ENCODE measurements around the gene EIF5AL1.

EIF5AL1 gene

DNA sequence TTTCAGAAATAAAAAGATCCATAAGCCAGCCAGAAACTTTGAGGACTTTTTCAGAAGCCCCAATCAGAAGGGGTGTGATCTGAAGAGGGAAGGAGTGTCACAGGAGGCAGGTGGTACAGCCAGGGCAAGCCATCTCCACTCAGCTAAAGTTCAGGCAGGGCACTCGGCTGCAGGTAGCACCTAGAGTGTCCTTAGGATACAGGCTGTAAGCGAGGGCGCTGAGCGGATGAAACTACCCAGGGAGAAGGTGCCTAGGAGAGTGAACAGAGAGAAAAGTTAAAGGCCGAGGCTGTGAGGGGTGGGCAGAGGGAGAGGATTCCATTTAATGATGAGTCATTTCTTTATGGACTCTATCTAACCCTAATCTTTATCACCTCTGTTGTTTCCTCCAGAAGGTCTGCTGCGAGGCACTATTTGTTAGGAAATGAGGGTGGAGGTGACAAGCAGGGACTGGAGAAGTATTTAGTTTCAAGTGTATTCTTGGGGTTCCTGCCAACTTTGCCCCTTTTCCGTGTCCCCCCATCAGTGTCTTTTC lies 37.1 kb upstream of the EIF5AL1 start:
- TF ChIP-seq, protein P1, sequence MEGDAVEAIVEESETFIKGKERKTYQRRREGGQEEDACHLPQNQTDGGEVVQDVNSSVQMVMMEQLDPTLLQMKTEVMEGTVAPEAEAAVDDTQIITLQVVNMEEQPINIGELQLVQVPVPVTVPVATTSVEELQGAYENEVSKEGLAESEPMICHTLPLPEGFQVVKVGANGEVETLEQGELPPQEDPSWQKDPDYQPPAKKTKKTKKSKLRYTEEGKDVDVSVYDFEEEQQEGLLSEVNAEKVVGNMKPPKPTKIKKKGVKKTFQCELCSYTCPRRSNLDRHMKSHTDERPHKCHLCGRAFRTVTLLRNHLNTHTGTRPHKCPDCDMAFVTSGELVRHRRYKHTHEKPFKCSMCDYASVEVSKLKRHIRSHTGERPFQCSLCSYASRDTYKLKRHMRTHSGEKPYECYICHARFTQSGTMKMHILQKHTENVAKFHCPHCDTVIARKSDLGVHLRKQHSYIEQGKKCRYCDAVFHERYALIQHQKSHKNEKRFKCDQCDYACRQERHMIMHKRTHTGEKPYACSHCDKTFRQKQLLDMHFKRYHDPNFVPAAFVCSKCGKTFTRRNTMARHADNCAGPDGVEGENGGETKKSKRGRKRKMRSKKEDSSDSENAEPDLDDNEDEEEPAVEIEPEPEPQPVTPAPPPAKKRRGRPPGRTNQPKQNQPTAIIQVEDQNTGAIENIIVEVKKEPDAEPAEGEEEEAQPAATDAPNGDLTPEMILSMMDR (IDR thresholded peaks at IDR 0.05; ENCODE audit: insufficient read depth, low read length, poor library complexity, severe bottlenecking), result no peak
- no peak for TF ChIP-seq EZH2phosphoT487 (conservative IDR thresholded peaks at IDR 0.05; ENCODE audit: low read length)
- Histone ChIP-seq H3K9me2 (replicated peaks; ENCODE audit: insufficient read depth, low read length) (no peaks in the 10 kb centered on the region), H3K9me3 (ENCODE audit: insufficient read depth, low read length) (no peaks in the 10 kb centered on the region), H3K4me3 (ENCODE audit: insufficient read depth, low read length, poor library complexity, severe bottlenecking) (no peak overlapping the region), H3K27me3 (ENCODE audit: low read length) (no peaks in the 10 kb centered on the region; the same call in 1 of the 2 replicates), H3K9ac (ENCODE audit: low read length) (no peak overlapping the region), H3K27ac (ENCODE audit: low read depth, low read length) (no peak overlapping the region), H3F3A (ENCODE audit: insufficient read depth) (no peaks in the 10 kb centered on the region), H3K79me2 (ENCODE audit: insufficient read depth, low read length) (no peaks in the 10 kb centered on the region), H4K20me1 (ENCODE audit: low read depth, low read length) (no peaks in the 10 kb centered on the region), H3K36me3 (ENCODE audit: low read length) (no peaks in the 10 kb centered on the region), H3K4me2 (ENCODE audit: low read depth, low read length, poor library complexity, severe bottlenecking) (no peak overlapping the region), H2AFZ (ENCODE audit: low read depth, low read length, severe bottlenecking) (no peak overlapping the region)

GRCh38 chr10:79475877-79476276 lies 36.5 kb upstream of the EIF5AL1 start:
- no peak for TF ChIP-seq EZH2phosphoT487 (conservative IDR thresholded peaks at IDR 0.05; ENCODE audit: low read length)
- TF ChIP-seq, protein P1 (IDR thresholded peaks at IDR 0.05; ENCODE audit: insufficient read depth, low read length, poor library complexity, severe bottlenecking), result no peak
- no peaks in the 10 kb centered on the region for H3K9me3 ChIP-seq (ENCODE audit: insufficient read depth, low read length)
- no peak overlapping the region for H2AFZ ChIP-seq (ENCODE audit: low read depth, low read length, severe bottlenecking)

GRCh38 chr10:79476645-79477044 lies 35.7 kb upstream of the EIF5AL1 start:
- Histone ChIP-seq H3K4me2 (ENCODE audit: low read depth, low read length, poor library complexity, severe bottlenecking) (no peak overlapping the region), H3K27ac (ENCODE audit: low read depth, low read length) (no peak overlapping the region)

More at GRCh38 chr10:79475877-79476276, 36.5 kb upstream of the EIF5AL1 start:
- H3K9me2 ChIP-seq (replicated peaks; ENCODE audit: insufficient read depth, low read length), result no peaks in the 10 kb centered on the region
- no peak overlapping the region for H3K4me3 ChIP-seq (ENCODE audit: insufficient read depth, low read length, poor library complexity, severe bottlenecking)
- H3K9ac ChIP-seq (ENCODE audit: low read length), result no peak overlapping the region
- H3K36me3 ChIP-seq (ENCODE audit: low read length), result no peaks in the 10 kb centered on the region
- no peaks in the 10 kb centered on the region; the same call in 1 of the 2 replicates for H3K27me3 ChIP-seq (ENCODE audit: low read length)
- no peak overlapping the region for H3K27ac ChIP-seq (ENCODE audit: low read depth, low read length)
- no peaks in the 10 kb centered on the region for H3K79me2 ChIP-seq (ENCODE audit: insufficient read depth, low read length)
- H4K20me1 ChIP-seq (ENCODE audit: low read depth, low read length), result no peaks in the 10 kb centered on the region
- no peaks in the 10 kb centered on the region for H3F3A ChIP-seq (ENCODE audit: insufficient read depth)
- H3K4me2 ChIP-seq (ENCODE audit: low read depth, low read length, poor library complexity, severe bottlenecking), result no peak overlapping the region

More at GRCh38 chr10:79476645-79477044, 35.7 kb upstream of the EIF5AL1 start:
- no peaks in the 10 kb centered on the region for H3K79me2 ChIP-seq (ENCODE audit: insufficient read depth, low read length)
- H4K20me1 ChIP-seq (ENCODE audit: low read depth, low read length), result no peaks in the 10 kb centered on the region
- no peaks in the 10 kb centered on the region for H3K36me3 ChIP-seq (ENCODE audit: low read length)
- H3F3A ChIP-seq (ENCODE audit: insufficient read depth), result no peaks in the 10 kb centered on the region
- H3K27me3 ChIP-seq (ENCODE audit: low read length), result no peaks in the 10 kb centered on the region; the same call in 1 of the 2 replicates
- TF ChIP-seq, protein P1 (IDR thresholded peaks at IDR 0.05; ENCODE audit: insufficient read depth, low read length, poor library complexity, severe bottlenecking), result no peak
- TF ChIP-seq EZH2phosphoT487 (conservative IDR thresholded peaks at IDR 0.05; ENCODE audit: low read length), result no peak
- no peak overlapping the region for H3K4me3 ChIP-seq (ENCODE audit: insufficient read depth, low read length, poor library complexity, severe bottlenecking)
- no peaks in the 10 kb centered on the region for H3K9me2 ChIP-seq (replicated peaks; ENCODE audit: insufficient read depth, low read length)
- no peaks in the 10 kb centered on the region for H3K9me3 ChIP-seq (ENCODE audit: insufficient read depth, low read length)
- H3K9ac ChIP-seq (ENCODE audit: low read length), result no peak overlapping the region
- no peak overlapping the region for H2AFZ ChIP-seq (ENCODE audit: low read depth, low read length, severe bottlenecking)

Measured in SU-DHL-6 (cell line).